Lung (tissue), 16 donors: ENCODE results near the gene GSDME. TPM values are rescaled to one million over a fixed set of nuclear protein-coding genes. Genes with fewer than 3 reads are reported as not detected.

Source experiments
- ATAC-seq: fragments of 200-7000 bp; cut with Tn5 transposase; one replicate; pipeline ENCODE4 v1.9.1; 2020; ENCODE audit warnings: moderate number of reproducible peaks; ENCODE audit not compliant: insufficient read depth, low FRiP score
- DNase-seq, 3 donors: peaks; one replicate each; pipeline ENCODE4 v3.0.0-alpha.2; 2013 to 2017
- H3K27ac ChIP-seq, 2 donors: one replicate each; pipeline ENCODE4 v1.5.1; 2013; ENCODE audit warnings: mild to moderate bottlenecking in 2 of 2, moderate library complexity in 2 of 2, control low read depth in 1 of 2, inconsistent platforms in 1 of 2, low read depth in 1 of 2, low read length in 1 of 2
- H3K27me3 ChIP-seq, 3 donors: one replicate each; pipeline ENCODE4 v1.5.1; 2013; ENCODE audit warnings: low read length in 2 of 3; ENCODE audit not compliant: control insufficient read depth in 3 of 3, insufficient read depth in 3 of 3
- H3K36me3 ChIP-seq, 4 donors: one replicate each; pipeline ENCODE4 v1.5.1; 2013; ENCODE audit warnings: low read length in 4 of 4, mild to moderate bottlenecking in 1 of 4, moderate library complexity in 1 of 4; ENCODE audit not compliant: control insufficient read depth in 4 of 4, insufficient read depth in 4 of 4
- H3K4me1 ChIP-seq, 5 donors: one replicate each; pipeline ENCODE4 v1.5.1; 2013; ENCODE audit warnings: low read length in 5 of 5, mild to moderate bottlenecking in 2 of 5, moderate library complexity in 1 of 5; ENCODE audit not compliant: control insufficient read depth in 5 of 5, insufficient read depth in 5 of 5
- H3K4me3 ChIP-seq: one replicate; pipeline ENCODE4 v1.5.1; 2013; ENCODE audit warnings: mild to moderate bottlenecking, control low read depth, moderate library complexity
- H3K9ac ChIP-seq, 2 donors: one replicate each; pipeline ENCODE4 v1.5.1; 2013; ENCODE audit warnings: low read length in 2 of 2, control low read depth in 1 of 2; ENCODE audit not compliant: insufficient read depth in 1 of 2
- H3K9me3 ChIP-seq, 4 donors: one replicate each; pipeline ENCODE4 v1.5.1; 2013; ENCODE audit warnings: low read length in 3 of 4, mild to moderate bottlenecking in 1 of 4, moderate library complexity in 1 of 4; ENCODE audit not compliant: control insufficient read depth in 4 of 4, insufficient read depth in 3 of 4
- WGBS, 2 donors: extraction: QIAGEN DNeasy Blood & Tissue Kit; methylation state at CpG; one replicate each; pipeline ENCODE4 v1.1.7; 2013; 5-methylcytosine and 5-hydroxymethylcytosine counted together
- long read RNA-seq, 5 donors: transcript quantifications; one replicate each; lab custom pipeline, GENCODE V29; 2026
- polyA plus RNA-seq, 2 donors: library from polyadenylated mRNA; stranded (reverse); fragments of 200-250 nt; gene quantifications; one replicate each; pipeline ENCODE4 v1.2.1, GENCODE V29; 2013
- total RNA-seq, 2 donors: library from RNA; depleted of rRNA in 1 of 2; stranded (reverse); fragments of >200 nt in 1 of 2; gene quantifications; one replicate each; pipeline ENCODE4 v1.2.1, GENCODE V29; 2014 to 2021
- TF ChIP-seq, protein P1 (sequence below): IDR thresholded peaks from 2 replicates; pipeline ENCODE4 v1.5.1; 2012; ENCODE audit warnings: mild to moderate bottlenecking; ENCODE audit errors: control extremely low read depth, extremely low read depth
- donor health status: control.
- donor health status: control.
- donor health status: Bipolar disorder and iron deficiency.
- donor health status: healthy.
- donor health status: DM: yes; HTN: yes; CAD: no.

Gene GSDME
- total RNA-seq (10 to 100 TPM in 1 of 2 donors, 1 to 10 TPM in 1; 8.6 to 16.6 TPM), polyA plus RNA-seq (10 to 100 TPM in 1 of 2 donors, 1 to 10 TPM in 1; 3.0 to 14.2 TPM)
- long read RNA-seq, donor 1, result 0 reads
- long read RNA-seq, donor 2, partial matches to known transcripts, result 0 of 1 reads
- long read RNA-seq, donor 2, other reads (novel, unspliced or antisense), result 0 of 1 reads
- long read RNA-seq, donor 3, result 0 reads
- long read RNA-seq, donor 4, partial matches to known transcripts, result 0 of 1 reads
- long read RNA-seq, donor 4, other reads (novel, unspliced or antisense), result 0 of 1 reads
- long read RNA-seq, donor 5, full-length matches to known transcripts, result 3 of 3 reads
- long read RNA-seq, donor 5, partial matches to known transcripts, result 0 of 3 reads
- long read RNA-seq, donor 5, other reads (novel, unspliced or antisense), result 0 of 3 reads

DNA sequence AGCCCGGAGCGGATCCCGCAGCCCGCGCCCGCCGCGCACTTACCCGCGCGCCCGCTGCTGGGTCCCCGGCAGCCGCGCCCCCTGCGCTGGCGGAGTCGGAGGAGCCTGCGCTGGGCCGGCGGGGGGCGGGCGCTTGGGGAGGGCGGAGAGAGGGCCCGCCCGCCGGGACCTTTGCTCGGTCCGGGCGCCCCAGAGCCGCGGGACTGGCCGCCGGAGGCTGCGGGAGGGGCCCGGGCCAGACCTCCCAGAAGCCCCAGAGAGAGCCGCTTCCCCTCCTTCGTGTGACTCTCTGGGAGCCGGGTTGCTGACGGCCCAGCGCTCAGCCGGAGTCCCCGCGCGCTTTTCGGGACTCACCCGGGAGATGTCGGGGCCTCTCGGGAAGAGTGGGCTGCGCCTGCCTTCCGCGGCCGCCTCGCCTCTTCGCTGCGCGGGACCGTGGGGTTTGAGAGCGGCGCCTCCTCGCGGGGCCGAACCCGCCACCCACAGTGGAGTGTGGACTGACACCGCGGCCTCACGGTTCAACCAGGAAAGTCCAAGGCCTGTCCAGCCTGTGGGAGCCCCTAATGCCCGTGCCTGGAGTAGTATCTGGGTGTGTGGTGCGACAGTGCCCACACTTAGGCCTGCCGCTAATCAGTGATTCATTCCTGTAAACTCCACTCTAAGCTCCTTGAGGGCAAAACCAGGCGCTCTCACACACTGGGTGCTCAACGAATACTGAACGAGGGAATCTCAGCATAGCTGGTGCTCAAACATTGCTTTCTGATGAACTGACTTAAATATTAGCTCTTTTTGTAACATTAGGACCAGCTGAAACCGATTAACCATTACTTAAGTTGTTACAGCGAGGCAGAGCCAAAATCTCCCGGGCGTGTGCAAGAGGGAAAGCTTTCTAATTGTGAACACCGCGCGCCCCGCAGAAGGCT, at the start of gene GSDME:
GSDME (minus strand) TSS at position 112 of the 923 bp plus-strand sequence. CDS start 7,690 bp downstream, outside the sequence.
- peak within 1 kb of the TSS; percentile 5 to 61 for H3K27ac ChIP-seq
- H3K4me3 ChIP-seq, result peak within 1 kb of the TSS; percentile 51
- peak within 1 kb of the TSS in 1 of 2 donors; percentile 69 for H3K9ac ChIP-seq
- peaks cover 0 to 11% (median 0%) of the 10 kb centered on the region in 5 donors for H3K4me1 ChIP-seq
- WGBS, 2 donors, result 8 to 9% methylated on average over 72 to 81 of the region's 81 CpGs
- H3K9me3 ChIP-seq, result peaks cover 0 to 2% (median 0%) of the 10 kb centered on the region in 4 donors
- peak; percentile 59 to 78 (median 73) for DNase-seq
- H3K27me3 ChIP-seq, result peaks cover 0 to 3% (median 2%) of the 10 kb centered on the region in 3 donors
- TF ChIP-seq, protein P1, sequence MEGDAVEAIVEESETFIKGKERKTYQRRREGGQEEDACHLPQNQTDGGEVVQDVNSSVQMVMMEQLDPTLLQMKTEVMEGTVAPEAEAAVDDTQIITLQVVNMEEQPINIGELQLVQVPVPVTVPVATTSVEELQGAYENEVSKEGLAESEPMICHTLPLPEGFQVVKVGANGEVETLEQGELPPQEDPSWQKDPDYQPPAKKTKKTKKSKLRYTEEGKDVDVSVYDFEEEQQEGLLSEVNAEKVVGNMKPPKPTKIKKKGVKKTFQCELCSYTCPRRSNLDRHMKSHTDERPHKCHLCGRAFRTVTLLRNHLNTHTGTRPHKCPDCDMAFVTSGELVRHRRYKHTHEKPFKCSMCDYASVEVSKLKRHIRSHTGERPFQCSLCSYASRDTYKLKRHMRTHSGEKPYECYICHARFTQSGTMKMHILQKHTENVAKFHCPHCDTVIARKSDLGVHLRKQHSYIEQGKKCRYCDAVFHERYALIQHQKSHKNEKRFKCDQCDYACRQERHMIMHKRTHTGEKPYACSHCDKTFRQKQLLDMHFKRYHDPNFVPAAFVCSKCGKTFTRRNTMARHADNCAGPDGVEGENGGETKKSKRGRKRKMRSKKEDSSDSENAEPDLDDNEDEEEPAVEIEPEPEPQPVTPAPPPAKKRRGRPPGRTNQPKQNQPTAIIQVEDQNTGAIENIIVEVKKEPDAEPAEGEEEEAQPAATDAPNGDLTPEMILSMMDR, result no peak
- H3K36me3 ChIP-seq, result no peaks in the 10 kb centered on the region
- peak; percentile 88 for ATAC-seq

DNA sequence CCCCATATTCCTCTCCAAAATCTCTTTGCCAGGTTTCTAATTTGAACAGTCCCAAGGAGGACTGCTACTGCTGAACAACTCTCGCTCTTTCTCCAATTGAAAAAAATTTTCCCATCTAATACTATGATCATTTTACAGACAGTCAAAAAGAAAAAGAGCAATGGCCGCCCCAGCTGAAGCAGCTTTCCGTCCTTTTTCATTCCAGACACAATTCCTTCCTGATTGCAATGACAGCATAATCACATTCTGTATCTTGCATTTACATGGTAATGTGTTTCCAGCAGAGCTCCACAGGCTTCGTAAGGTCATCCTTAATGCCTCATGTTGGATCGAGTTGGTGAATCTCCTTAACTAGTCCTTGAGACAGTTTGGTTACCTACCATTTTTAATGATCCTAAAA, 45.0 kb upstream of the GSDME start:
- DNase-seq (no peak), ATAC-seq (no peak)
- H3K9ac ChIP-seq, result no peak overlapping the region
- no peak overlapping the region for H3K4me3 ChIP-seq
- 91 to 95% methylated on average over 5 of the region's 5 CpGs for WGBS, 2 donors
- peaks cover 0 to 3% (median 0%) of the 10 kb centered on the region in 3 donors for H3K27me3 ChIP-seq
- TF ChIP-seq, protein P1, result no peak
- H3K36me3 ChIP-seq, result peaks cover 0 to 7% (median 2%) of the 10 kb centered on the region in 4 donors
- no peak overlapping the region for H3K27ac ChIP-seq
- no peaks in the 10 kb centered on the region for H3K4me1 ChIP-seq
- H3K9me3 ChIP-seq, result no peaks in the 10 kb centered on the region

DNA sequence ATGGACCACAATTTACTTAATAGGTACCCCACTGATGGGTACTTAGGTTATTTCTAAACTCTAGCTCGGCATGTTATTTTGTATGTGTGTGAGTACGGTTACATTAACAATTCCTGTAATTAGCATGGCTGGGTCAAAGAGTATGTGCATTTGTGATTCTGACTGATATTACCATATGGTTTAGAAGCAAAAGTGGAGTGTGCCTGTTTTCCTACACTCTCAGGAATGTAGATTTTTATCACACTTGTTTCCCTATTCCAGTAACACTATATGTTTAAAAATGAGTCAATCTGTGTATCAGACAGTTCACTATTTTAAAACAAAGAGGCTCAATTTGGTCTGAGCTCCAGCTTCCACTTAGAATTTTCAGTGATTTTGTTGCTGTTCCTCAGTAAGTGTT, 44.6 kb upstream of the GSDME start:
- peaks cover 0 to 7% (median 2%) of the 10 kb centered on the region in 4 donors for H3K36me3 ChIP-seq
- no peaks in the 10 kb centered on the region for H3K9me3 ChIP-seq
- H3K27ac ChIP-seq, result no peak overlapping the region
- ATAC-seq, result no peak
- H3K4me1 ChIP-seq, result no peaks in the 10 kb centered on the region
- H3K27me3 ChIP-seq, result peaks cover 0 to 3% (median 0%) of the 10 kb centered on the region in 3 donors
- TF ChIP-seq, protein P1, result no peak
- no peak overlapping the region for H3K4me3 ChIP-seq
- WGBS, 2 donors, result 95% methylated on average over 2 of the region's 2 CpGs
- DNase-seq, result no peak
- H3K9ac ChIP-seq, result no peak overlapping the region
